Right lobe of liver (tissue), 6 donors: ENCODE results near the gene AGO4. TPM values are rescaled to one million over a fixed set of nuclear protein-coding genes. Genes with fewer than 3 reads are reported as not detected.
"Not testable (repeated sequence)": the region's sequence is repeated elsewhere in the genome, so short reads cannot be mapped to it uniquely, and the experiment has no call there.

Source experiments
- ATAC-seq, 4 donors: fragments of 200-7000 bp; cut with Tn5 transposase; one replicate each; pipeline ENCODE4 v1.9.1; 2020; ENCODE audit warnings: mild to moderate bottlenecking in 4 of 4, moderate library complexity in 4 of 4
- DNase-seq, 3 donors: peaks; one replicate each; pipeline ENCODE4 v3.0.0-alpha.2; 2020
- H3K27ac ChIP-seq, 3 donors: fragments of 200-600 bp; one replicate each; pipeline ENCODE4 v1.8.0; 2022
- H3K27me3 ChIP-seq, 2 donors: fragments of 200-600 bp; one replicate each; pipeline ENCODE4 v1.8.0; 2022
- H3K36me3 ChIP-seq, 4 donors: fragments of 200-600 bp; sonication (generic) in 1 of 4; one replicate each; pipeline versions ENCODE4 v1.5.1 to v1.8.0; 2017 to 2022; ENCODE audit warnings: control low read depth in 1 of 4
- H3K4me1 ChIP-seq, 4 donors: fragments of 200-600 bp; sonication (generic) in 1 of 4; one replicate each; pipeline versions ENCODE4 v1.5.1 to v1.8.0; 2017 to 2022; ENCODE audit warnings: control low read depth in 1 of 4
- H3K4me3 ChIP-seq, 3 donors: fragments of 200-600 bp; one replicate each; pipeline ENCODE4 v1.8.0; 2022
- H3K9me3 ChIP-seq, 4 donors: fragments of 200-600 bp; sonication (generic) in 1 of 4; one replicate each; pipeline versions ENCODE4 v1.5.1 to v1.8.0; 2017 to 2022; ENCODE audit warnings: control low read depth in 1 of 4
- CTCF ChIP-seq, 4 donors: fragments of 200-600 bp in 3 of 4; fragments of 450-650 bp in 1 of 4; IDR thresholded peaks; one replicate each; pipeline versions ENCODE4 v1.5.1 to v1.8.0; 2016 to 2022; ENCODE audit warnings: antibody characterized with exemption in 4 of 4, mild to moderate bottlenecking in 2 of 4
- POLR2A ChIP-seq: fragments of 450-650 bp; IDR thresholded peaks from one replicate; pipeline ENCODE4 v1.6.1; 2017; ENCODE audit warnings: antibody characterized with exemption, mild to moderate bottlenecking
- WGBS: methylation state at CpG from one replicate; pipeline ENCODE4 v1.1.6; 2018; ENCODE audit warnings: low coverage, low lambda C conversion rate; ENCODE audit not compliant: insufficient coverage; ENCODE audit errors: missing lambda C conversion rate; 5-methylcytosine and 5-hydroxymethylcytosine counted together
- intact Hi-C, 2 donors: fragments of 100-400 bp; cut with DNase I; formaldehyde crosslinking; loops; one replicate each; pipeline versions ENCODE4 v1.11.2 to v1.14.1; 2022
- total RNA-seq, 6 experiments: library from RNA; depleted of rRNA in 2 of 6; stranded (reverse); fragments of >200 nt in 2 of 6; fragmentation: NEBNext Ultra II Directional in 3 of 6; extraction: Animal tissue kit (Norgen Biotek cat#: 25700) in 3 of 6; gene quantifications; one replicate each; pipeline versions ENCODE4 v1.1.0 to v1.2.4, GENCODE V29; 2016 to 2023
- donor health status: DM: no; HTN: yes; CAD: no.
- donor health status: DM: no; HTN: no; CAD: no.
- donor health status: DM: no; HTN: no; CAD: no.
- donor health status: DM: no; HTN: yes; CAD: no.
- donor health status: DM: no; HTN: yes; CAD: no.

AGO4 gene
- total RNA-seq, 6 experiments from 2014 or later = 6.5 to 10.4 (median 7.7) TPM

GRCh38 chr1:35885961-35886558 is 78.2 kb downstream of the AGO4 start:
- Histone ChIP-seq H3K4me1 (no peaks in the 10 kb centered on the region), H3K9me3 (no peaks in the 10 kb centered on the region), H3K4me3 (no peak overlapping the region), H3K27me3 (no peaks in the 10 kb centered on the region), H3K36me3 (peaks cover 0 to 3% (median 0%) of the 10 kb centered on the region in 4 donors), H3K27ac (no peak overlapping the region)
- TF ChIP-seq POLR2A (no peak), CTCF (IDR thresholded peaks at IDR 0.05) (no peak)
- 81% methylated on average over 4 of the region's 4 CpGs for WGBS
- no peak for ATAC-seq
- no peak for DNase-seq
- intact Hi-C loops = no loop called here

- H3K9me3 ChIP-seq = no peaks in the 10 kb centered on the region
- ATAC-seq = no peak
- no peak for DNase-seq
- H3K36me3 ChIP-seq = peaks cover 0 to 5% (median under 1%) of the 10 kb centered on the region in 4 donors
- WGBS = 43% methylated on average over 3 of the region's 3 CpGs
- H3K27me3 ChIP-seq = no peaks in the 10 kb centered on the region
- H3K27ac ChIP-seq = no peak overlapping the region
- H3K4me1 ChIP-seq = no peaks in the 10 kb centered on the region
- TF ChIP-seq POLR2A (no peak), CTCF (IDR thresholded peaks at IDR 0.05) (no peak)
- H3K4me3 ChIP-seq = no peak overlapping the region
- intact Hi-C loops = no loop called here
These were observed 79.0 kb downstream of the AGO4 start for GRCh38 chr1:35886577-35887431.

GRCh38 chr1:35887508-35887907 is 79.7 kb downstream of the AGO4 start:
- intact Hi-C loops = no loop called here
- Histone ChIP-seq H3K4me1 (no peaks in the 10 kb centered on the region), H3K27me3 (no peaks in the 10 kb centered on the region), H3K4me3 (no peak overlapping the region), H3K27ac (no peak overlapping the region), H3K9me3 (no peaks in the 10 kb centered on the region), H3K36me3 (peaks cover 0 to 7% (median 3%) of the 10 kb centered on the region in 4 donors)
- TF ChIP-seq POLR2A (no peak), CTCF (IDR thresholded peaks at IDR 0.05) (no peak)
- DNase-seq (no peak), ATAC-seq (no peak)
- WGBS = 92% methylated on average over 2 of the region's 2 CpGs

- no peak for ATAC-seq
- Histone ChIP-seq H3K4me3 (no peak overlapping the region), H3K27me3 (no peaks in the 10 kb centered on the region), H3K9me3 (no peaks in the 10 kb centered on the region), H3K4me1 (no peaks in the 10 kb centered on the region), H3K36me3 (peaks cover 0 to 12% (median 3%) of the 10 kb centered on the region in 4 donors), H3K27ac (no peak overlapping the region)
- intact Hi-C loops = no loop called here
- TF ChIP-seq POLR2A (no peak), CTCF (IDR thresholded peaks at IDR 0.05) (no peak)
- DNase-seq = no peak
- WGBS = 90% methylated on average over 7 of the region's 11 CpGs
These were observed 80.4 kb downstream of the AGO4 start for GRCh38 chr1:35888255-35888654.

- H3K27ac ChIP-seq, H3K4me3 ChIP-seq, H3K4me1 ChIP-seq, ATAC-seq, H3K27me3 ChIP-seq, DNase-seq, H3K9me3 ChIP-seq, intact Hi-C loops: not testable (repeated sequence)
- peaks cover 0 to 17% (median 7%) of the 10 kb centered on the region in 4 donors for H3K36me3 ChIP-seq
- WGBS = 76% methylated on average over 3 of the region's 3 CpGs
These were observed 81.2 kb downstream of the AGO4 start for GRCh38 chr1:35888981-35889380.
